Activated CD4-positive, CD25-positive, alpha-beta regulatory T cell treated with anti-CD3 and anti-CD28 coated beads, Interleukin-2, amount 50 U/mL, for 16 hours (primary cell): ENCODE measurements around the gene TFEC.
"Not testable (repeated sequence)": the region's sequence is repeated elsewhere in the genome, so short reads cannot be mapped to it uniquely, and the experiment has no call there.

Source experiments
- DNase-seq: peaks from one replicate; pipeline ENCODE4 v3.0.0-alpha.2; 2020; ENCODE audit warnings: low read depth, low spot score

Gene TFEC

DNA sequence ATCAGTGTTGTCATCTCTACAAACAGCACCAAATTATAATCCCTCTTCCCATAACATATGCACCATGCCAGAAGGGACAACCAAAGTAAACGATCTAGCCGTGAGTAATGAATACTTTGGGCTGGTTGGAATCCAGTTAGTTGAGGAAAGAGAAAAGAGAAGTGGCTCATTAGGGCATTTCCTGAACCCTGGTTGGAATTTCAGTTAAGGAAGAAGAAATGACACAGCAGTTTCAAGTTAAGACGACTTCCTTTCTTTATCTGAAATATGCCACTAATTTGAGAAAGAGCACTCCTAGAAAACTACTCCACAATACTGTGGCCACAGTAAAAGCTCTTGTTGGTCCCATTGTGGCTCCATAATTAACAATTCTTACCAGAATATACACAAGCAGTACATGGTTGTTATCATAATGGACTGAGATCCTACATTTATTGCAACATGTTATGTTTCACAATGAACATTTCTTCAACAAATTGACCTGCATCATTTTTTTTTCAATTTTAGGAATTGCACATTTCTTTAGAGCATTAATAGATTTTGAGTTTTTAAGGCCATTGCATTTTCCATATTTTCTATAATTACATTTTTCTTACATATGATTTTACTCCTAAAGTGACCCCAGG, at the start of gene TFEC:
TSS of gene TFEC (minus strand) at position 113 of the 626 bp plus-strand sequence. CDS start 46,322 bp downstream, outside the sequence.
- no peak for DNase-seq

DNA sequence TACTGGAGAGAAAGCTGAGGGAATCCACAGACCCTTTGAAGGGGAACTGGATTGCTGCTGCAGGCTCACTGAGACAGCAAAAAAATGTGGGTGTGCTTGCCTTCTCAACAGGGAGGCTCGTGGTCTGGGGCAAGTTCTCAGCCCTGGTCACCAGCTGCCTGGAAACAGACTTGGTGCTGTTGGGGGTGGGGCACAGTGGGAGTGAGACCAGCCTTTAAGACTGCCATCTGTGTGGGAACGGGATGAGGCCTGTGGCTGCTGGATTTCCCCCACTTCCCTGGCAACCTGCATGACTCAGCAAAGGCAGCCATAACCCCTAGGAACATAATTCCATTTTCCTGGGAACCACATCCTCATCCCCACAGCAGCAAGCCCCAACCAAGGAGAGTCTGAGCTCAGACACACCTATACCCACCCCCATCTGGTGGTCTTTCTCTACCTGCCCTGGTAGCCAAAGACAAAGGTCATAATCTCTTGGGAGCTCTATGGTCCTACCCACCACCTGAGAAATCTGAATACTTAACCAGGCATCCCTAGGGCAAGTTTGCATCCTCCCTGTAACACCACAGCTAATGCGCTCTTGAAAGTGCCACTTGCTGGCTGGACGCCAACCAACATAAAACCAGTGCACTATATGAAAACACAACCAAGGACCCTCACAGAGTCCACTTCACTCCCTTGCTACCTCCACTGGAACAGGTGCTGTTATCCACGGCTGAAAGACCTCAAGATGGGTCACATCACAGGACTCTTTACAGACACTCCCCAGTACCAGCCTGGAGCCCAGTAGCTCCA, 45.0 kb upstream of the TFEC start:
- DNase-seq = no peak

DNA sequence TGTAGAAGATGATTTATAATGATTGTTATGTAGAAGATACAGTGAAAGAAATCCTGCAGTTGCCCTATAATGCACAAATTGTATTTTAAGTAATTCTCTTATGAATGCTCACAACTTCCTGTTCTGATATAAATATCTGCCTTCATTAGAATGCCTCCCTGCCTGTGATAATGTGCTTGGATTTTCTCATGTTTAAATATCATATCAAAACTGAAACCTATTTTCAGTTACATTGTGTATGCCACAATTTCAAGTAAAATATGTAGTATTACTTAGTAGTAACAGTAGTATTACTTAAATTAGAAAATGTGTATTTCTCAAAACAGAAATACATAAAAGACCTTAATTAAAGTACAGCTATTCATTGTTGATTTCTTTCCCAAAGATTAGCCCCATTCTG, 41.1 kb upstream of the TFEC start:
- no peak for DNase-seq

- DNase-seq = no peak
Measured at GRCh38 chr7:116064179-116064578, 33.6 kb upstream of the TFEC start.

DNA sequence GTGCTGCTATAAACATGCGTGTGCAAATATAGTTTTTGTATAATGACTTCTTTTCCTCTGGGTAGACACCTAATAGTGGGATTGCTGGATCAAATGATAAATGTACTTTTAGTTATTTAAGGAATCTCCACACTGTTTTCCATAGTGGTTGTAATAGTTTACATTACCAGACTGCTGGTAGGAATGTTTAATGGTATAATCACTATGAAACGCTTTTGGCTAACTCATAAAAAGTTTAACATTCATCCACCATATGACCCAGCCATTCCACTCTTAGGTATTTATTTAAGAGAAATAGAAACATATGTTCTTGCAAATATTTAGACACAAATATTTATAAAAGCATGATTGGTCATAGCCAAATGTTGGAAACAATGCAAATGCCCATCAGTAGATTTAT, 32.1 kb upstream of the TFEC start:
- no peak for DNase-seq

GRCh38 chr7:116052006-116052405, 21.4 kb upstream of the TFEC start:
- DNase-seq = no peak

DNA sequence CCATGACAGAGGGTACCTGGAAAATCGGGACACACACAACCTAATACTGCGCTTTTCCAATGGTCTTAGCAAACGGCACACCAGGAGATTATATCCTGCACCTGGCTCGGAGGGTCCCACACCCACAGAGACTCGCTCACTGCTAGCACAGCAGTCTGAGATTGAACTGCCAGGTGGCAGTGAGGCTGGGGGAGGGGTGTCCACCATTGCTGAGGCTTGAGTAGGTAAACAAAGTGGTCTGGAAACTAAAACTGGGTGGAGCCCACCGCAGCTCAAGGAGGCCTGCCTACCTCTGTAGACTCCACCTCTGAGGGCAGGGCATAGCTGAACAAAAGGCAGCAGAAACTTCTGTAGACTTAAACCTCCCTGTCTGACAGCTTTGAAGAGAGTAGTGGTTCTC, 16.7 kb upstream of the TFEC start:
- DNase-seq = not testable (repeated sequence)

- DNase-seq = no peak
Measured at GRCh38 chr7:116045532-116045931, 15.0 kb upstream of the TFEC start.

DNA sequence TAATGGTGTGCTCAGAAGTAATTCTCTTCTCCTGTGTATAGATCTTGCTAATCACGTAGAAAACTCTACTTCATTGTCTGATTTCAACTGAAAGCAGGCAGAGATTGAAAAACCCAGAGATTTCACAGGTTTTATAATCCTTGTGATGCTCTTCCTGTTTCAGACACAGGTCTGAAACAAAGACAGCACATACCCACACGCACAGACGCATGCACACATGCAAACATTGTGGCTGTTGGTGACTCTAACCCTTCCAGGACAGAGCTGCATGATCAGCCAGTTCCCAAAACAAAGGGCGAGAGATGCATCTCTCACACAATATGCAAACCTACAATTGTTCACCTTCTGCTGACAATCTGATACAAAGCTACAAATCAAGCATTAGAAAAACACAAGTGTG, 11.1 kb upstream of the TFEC start:
- no peak for DNase-seq

DNA sequence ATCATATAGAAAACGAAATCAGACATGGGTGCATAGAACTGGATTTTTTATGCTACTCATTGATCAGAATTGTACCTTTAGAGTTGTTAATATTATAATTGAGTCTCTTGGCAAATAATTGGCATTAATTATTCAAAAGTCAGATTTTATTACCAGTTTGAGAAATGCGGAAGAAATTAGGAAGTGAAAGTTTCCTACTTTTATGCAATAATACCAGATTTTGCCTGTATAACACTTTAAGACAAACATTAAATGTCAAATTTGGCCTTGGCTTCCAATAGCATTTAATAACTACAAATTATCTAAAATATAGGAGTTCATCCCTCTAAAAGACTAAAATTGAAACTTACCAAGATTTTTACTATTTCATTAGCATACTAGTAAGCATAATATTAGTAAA, 6.8 kb upstream of the TFEC start:
- DNase-seq = no peak

DNA sequence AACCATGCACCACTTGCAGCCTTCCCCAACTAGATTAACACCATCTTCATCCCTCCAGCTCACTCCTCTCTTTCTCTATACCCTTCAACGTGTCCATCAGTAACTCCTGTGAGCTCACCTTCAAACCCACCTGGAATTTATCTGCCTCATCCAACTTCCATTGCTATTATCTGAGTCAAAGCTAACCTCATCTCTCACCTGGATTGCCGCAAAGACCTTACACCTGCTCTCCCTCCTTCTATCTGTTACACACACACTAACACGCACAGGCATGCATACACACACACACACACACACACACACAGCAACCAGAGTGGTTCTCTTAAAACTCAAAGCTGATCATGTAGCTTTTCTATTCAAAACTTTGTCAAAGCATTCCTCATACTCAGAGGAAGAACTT, 3.8 kb upstream of the TFEC start:
- DNase-seq = no peak

DNA sequence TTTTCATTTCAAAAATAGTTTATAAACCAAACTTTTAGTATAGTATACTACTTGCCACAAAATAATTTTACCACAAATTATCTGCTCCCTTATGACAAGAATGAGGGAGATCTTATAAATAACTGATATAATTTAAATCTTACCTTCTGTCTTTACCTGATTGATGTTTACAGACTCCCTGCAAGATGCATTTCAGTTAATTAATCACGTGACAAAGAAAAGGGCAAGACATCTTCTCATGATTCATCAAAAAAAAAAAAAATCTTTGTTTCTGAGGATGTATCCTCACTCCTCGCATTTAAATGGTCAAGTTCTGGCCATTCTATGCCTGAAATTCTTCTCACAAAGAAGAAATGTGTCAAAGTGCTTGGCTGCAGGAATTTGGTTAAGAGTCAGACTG, 2.3 kb upstream of the TFEC start:
- DNase-seq = no peak

DNA sequence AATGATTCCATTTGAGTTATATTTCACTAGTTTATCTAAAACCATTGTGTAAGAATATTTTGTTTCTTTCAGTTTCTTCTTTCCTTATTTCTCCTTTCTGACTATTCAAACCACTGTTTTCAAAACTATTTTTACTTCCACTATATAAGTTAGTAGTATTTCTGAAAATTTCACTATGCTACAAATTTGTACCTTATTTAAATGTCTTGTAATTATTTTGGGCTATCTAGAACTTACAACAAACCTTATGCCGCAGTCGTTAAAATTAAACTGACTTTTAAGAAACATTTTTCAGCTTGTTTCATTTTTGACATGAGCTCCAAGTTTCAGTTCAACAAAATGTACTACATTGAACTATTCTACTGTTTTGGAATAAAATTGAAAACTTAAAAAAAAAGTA, 1.8 kb downstream of the TFEC start:
- no peak for DNase-seq

- DNase-seq = no peak
Measured at GRCh38 chr7:116027786-116028185, 2.8 kb downstream of the TFEC start.

GRCh38 chr7:116024826-116025809, 5.4 kb downstream of the TFEC start:
- no peak for DNase-seq

GRCh38 chr7:116021237-116021636, 9.3 kb downstream of the TFEC start:
- DNase-seq = no peak

DNA sequence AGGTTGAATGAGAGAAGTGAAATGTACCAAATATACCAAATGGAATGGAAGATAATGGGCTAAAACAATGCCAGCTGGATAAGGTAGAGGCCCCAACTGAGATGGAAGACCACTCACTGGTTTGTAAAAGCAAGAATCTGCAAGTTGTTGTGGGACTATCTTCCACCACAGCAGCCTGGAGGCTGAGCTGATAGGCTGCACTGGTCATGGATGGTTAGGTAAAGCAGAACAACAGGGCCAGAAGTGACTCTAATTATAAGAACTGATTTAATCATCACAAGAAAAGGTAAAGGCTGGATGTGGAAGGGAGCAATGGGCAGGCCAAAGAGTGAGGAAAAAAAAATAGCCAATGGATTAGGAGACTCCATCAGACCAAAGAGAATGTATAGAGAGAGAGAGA, 11.8 kb downstream of the TFEC start:
- no peak for DNase-seq

- DNase-seq = no peak
Measured at GRCh38 chr7:116013675-116014074, 16.9 kb downstream of the TFEC start.

DNA sequence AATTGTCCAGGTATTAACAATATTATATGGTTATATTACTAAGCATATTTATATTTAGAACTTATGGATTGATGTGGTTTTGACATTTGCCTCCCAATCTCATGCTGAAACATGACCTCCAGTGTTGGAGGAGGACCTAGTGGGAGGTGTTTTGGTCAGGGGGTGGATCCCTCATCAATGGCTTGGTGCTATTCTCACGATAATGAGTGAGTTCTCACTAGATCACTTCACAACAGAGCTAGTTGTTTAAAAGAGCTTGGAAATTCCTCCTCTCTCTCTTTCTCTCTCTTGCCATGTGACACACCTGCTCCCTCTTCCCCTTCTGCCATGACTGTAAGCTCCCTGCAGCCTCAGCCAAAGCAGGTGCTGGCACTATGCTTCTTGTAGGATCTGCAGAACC, 19.0 kb downstream of the TFEC start:
- no peak for DNase-seq

DNA sequence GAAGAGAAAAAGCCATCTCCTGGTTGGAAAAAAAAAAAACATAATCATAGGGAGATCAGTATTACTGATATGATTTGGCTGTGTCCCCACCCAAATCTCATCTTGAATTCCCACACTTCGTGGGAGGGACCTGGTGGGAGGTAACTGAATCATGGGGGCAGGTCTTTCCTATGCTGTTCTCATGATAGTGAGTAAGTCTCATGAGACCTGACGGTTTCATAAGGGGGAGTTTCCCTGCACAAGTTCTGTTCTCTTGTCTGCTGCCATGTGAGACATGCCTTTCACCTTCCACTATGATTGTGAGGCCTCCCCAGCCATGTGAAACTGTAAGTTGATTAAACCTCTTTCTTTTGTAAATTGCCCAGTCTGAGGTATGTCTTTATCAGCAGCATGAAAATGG, 25.8 kb downstream of the TFEC start:
- not testable (repeated sequence) for DNase-seq

GRCh38 chr7:115997221-115997620, 33.3 kb downstream of the TFEC start:
- DNase-seq = no peak

DNA sequence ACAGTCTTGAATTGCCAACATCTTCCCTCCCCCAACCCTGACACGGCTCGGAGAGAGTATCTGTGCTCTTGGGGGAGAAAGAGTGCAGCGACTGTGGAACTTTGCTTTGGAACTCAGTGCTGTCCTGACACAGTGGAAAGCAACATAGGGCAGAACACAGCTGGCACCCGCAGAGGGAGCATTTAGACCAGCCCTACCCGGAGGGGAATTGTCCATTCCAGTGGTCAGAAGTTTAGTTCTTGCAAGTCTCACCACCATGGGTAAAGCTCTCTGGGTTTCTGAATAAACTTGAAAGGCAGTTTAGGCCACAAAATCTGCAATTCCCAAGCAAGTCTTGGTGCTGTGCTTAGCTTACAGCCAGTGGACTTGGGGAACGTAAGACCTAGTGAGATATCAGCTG, 34.9 kb downstream of the TFEC start:
- no peak for DNase-seq
